GM21528 (cell line): Measurements from ENCODE around the gene B3GAT2.

Source experiments
- ATAC-seq: cut with Tn5 transposase; IDR thresholded peaks from one replicate; pipeline ENCODE4 v1.9.1; 2021; ENCODE audit warnings: mild to moderate bottlenecking, moderate library complexity; ENCODE audit not compliant: unreplicated experiment, low FRiP score

Gene B3GAT2

GRCh38 chr6:70844301-70844700, 112.6 kb downstream of the B3GAT2 start:
- ATAC-seq, result no peak

- ATAC-seq, result no peak
Observed at GRCh38 chr6:70843328-70843918, 113.4 kb downstream of the B3GAT2 start.

GRCh38 chr6:70842541-70842940, 114.3 kb downstream of the B3GAT2 start:
- no peak for ATAC-seq

GRCh38 chr6:70841112-70841511, 115.7 kb downstream of the B3GAT2 start:
- no peak for ATAC-seq

GRCh38 chr6:70839286-70840266, 117.3 kb downstream of the B3GAT2 start:
- no peak for ATAC-seq

- no peak for ATAC-seq
Observed at GRCh38 chr6:70838907-70839285, 118.0 kb downstream of the B3GAT2 start.

GRCh38 chr6:70834520-70834919, 122.3 kb downstream of the B3GAT2 start:
- no peak for ATAC-seq

- no peak for ATAC-seq
Observed at GRCh38 chr6:70831427-70831826, 125.4 kb downstream of the B3GAT2 start.

- peak; percentile 64 for ATAC-seq
Observed at GRCh38 chr6:70823651-70824050, 133.2 kb downstream of the B3GAT2 start.

- ATAC-seq, result no peak
Observed at GRCh38 chr6:70821751-70822150, 135.1 kb downstream of the B3GAT2 start.

GRCh38 chr6:70820778-70821177, 136.1 kb downstream of the B3GAT2 start:
- ATAC-seq, result no peak

- no peak for ATAC-seq
Observed at GRCh38 chr6:70819646-70820045, 137.2 kb downstream of the B3GAT2 start.

GRCh38 chr6:70813885-70814284, 143.0 kb downstream of the B3GAT2 start:
- ATAC-seq, result no peak

GRCh38 chr6:70811788-70812187, 145.1 kb downstream of the B3GAT2 start:
- ATAC-seq, result no peak
